Measurements from ENCODE around the gene BCL2. TPM values are rescaled to one million over a fixed set of nuclear protein-coding genes. Genes with fewer than 3 reads are reported as not detected.
A peak's percentile ranks its signal among the peaks of the same experiment; 100 is the strongest.

The BCL2 gene
- total RNA-seq, 2 donors from 2014 or later = 13.9 to 16.4 TPM

DNA sequence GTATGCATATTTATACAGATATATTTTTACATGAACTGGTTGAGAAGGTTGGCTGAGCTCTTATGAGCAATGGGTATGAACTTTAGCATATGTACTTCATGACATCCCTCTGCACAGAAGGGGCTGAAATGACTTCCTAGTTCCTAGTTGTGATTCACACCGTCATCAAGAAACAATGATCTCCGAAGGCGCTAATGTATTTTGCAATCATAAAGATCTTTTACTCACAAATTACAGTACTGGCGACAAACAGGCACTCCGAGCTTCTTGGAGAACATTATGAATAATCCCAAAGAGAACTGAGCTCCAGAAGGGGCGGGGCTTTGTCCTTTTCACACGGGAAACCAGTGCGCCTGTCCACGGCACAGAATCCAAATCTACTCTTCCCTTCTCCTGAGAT lies 18.1 kb downstream of the BCL2 start:
- TF ChIP-seq, protein P1, sequence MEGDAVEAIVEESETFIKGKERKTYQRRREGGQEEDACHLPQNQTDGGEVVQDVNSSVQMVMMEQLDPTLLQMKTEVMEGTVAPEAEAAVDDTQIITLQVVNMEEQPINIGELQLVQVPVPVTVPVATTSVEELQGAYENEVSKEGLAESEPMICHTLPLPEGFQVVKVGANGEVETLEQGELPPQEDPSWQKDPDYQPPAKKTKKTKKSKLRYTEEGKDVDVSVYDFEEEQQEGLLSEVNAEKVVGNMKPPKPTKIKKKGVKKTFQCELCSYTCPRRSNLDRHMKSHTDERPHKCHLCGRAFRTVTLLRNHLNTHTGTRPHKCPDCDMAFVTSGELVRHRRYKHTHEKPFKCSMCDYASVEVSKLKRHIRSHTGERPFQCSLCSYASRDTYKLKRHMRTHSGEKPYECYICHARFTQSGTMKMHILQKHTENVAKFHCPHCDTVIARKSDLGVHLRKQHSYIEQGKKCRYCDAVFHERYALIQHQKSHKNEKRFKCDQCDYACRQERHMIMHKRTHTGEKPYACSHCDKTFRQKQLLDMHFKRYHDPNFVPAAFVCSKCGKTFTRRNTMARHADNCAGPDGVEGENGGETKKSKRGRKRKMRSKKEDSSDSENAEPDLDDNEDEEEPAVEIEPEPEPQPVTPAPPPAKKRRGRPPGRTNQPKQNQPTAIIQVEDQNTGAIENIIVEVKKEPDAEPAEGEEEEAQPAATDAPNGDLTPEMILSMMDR (IDR thresholded peaks at IDR 0.05) = no peak
- Histone ChIP-seq H3K27ac (peak overlapping the region; percentile 14), H3K27me3 (no peaks in the 10 kb centered on the region), H3K36me3 (no peaks in the 10 kb centered on the region), H3K9ac (ENCODE audit: low read depth in 2 of 2, low read length in 2 of 2) (no peak overlapping the region), H3K4me1 (no peaks in the 10 kb centered on the region), H3K4me3 (no peak overlapping the region), H3K9me3 (no peaks in the 10 kb centered on the region)
- intact Hi-C loops (cut with DNase I) = no loop called here
- no peak for DNase-seq

DNA sequence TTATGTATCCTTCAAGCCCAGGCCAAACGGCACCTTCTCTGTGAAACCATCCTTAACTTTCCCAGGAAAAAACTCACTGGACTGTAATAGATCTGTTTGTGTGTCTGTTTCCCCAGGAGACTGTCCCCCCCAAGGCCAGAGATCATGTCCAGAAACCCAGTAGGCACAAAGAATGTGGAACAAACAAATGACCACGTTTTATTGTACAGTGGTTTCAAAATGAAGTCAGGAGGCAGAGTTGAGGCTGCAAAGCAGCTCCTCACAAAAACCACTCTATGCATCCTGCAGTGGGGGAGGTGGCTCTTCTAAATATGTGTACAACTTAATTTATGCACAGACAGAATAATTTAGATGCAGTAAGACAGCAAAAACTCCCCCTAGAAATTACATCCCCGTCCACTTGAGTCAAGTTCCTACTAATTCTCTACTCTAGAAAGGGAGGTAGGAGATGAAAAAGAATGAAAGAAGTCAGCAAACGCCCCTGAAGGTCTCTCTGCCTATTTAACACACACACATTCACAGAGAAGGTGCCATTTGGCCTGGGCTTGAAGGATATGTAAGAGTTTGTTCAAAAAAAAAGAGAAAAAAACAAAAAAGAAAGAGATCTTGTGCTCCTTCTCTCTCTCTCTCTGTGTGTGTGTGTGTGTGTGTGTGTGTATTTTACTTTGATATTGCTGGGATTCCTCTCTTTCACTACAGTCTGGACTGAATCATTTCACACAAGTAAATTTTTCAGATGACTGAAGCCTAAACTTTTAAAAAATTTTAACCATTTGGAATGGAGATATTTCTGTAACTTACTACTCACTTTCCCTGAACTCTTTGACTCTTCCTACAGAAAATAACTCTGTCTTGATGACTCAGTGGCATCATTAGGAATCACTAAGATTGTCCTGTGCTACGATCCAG lies 19.5 kb downstream of the BCL2 start:
- Histone ChIP-seq H3K27ac (peak overlapping the region; percentile 19), H3K36me3 (no peaks in the 10 kb centered on the region), H3K27me3 (no peaks in the 10 kb centered on the region), H3K9ac (ENCODE audit: low read depth in 2 of 2, low read length in 2 of 2) (no peak overlapping the region), H3K4me3 (no peak overlapping the region), H3K4me1 (no peaks in the 10 kb centered on the region), H3K9me3 (no peaks in the 10 kb centered on the region)
- TF ChIP-seq, protein P1 (IDR thresholded peaks at IDR 0.05) = no peak
- intact Hi-C loops (cut with DNase I) = no loop called here
- DNase-seq = no peak

DNA sequence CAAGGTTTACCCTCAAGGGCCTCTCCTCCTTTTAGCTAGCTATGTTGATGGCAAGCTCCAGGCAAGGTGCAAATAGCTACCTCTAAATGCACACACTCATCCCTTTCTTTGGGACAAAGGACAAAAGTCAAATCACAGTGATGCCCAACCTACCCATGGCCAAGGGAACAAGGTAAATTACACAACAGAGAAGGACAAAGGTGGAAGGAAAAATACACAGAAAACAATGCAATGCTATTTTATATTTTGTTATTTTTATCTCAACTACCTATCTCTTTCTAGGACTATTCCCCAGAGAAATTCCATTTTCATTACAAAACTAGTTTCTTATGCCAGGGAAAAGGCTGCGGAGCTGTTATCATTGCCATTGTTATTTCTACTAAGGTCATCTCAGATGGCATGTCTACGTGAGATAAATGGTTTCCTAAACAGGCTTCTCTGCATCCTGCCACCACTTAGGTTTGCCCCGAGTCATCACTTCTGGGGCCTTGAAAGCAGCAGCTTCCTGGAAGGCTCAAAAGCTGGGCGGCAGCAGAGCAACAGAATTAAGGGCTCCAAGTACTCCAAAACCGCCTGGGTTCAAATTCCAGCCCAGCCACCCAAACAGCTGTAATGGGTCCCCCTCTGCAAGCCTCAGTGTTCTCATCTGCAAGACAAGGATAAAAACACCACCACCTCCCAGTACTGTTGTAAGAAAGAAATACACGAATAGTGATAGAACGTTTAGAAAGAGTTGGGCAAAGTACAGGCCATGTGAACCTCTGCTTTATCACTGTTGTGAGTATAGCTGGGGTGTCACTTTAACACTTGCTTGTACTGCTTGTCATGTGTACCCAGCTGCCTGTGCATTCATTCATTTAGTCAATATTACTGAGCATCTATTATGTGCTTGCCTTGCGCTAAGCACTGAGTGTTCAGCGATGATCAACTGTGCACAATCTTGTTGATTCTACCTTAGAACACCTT lies 20.9 kb downstream of the BCL2 start:
- H3K36me3 ChIP-seq = no peaks in the 10 kb centered on the region
- TF ChIP-seq, protein P1 (IDR thresholded peaks at IDR 0.05) = no peak
- H3K27me3 ChIP-seq = no peaks in the 10 kb centered on the region
- H3K9ac ChIP-seq (ENCODE audit: low read depth in 2 of 2, low read length in 2 of 2) = no peak overlapping the region
- no peaks in the 10 kb centered on the region for H3K4me1 ChIP-seq
- no peak for DNase-seq
- intact Hi-C loops (cut with DNase I) = no loop called here
- no peak overlapping the region for H3K4me3 ChIP-seq
- no peaks in the 10 kb centered on the region for H3K9me3 ChIP-seq
- no peak overlapping the region for H3K27ac ChIP-seq

DNA sequence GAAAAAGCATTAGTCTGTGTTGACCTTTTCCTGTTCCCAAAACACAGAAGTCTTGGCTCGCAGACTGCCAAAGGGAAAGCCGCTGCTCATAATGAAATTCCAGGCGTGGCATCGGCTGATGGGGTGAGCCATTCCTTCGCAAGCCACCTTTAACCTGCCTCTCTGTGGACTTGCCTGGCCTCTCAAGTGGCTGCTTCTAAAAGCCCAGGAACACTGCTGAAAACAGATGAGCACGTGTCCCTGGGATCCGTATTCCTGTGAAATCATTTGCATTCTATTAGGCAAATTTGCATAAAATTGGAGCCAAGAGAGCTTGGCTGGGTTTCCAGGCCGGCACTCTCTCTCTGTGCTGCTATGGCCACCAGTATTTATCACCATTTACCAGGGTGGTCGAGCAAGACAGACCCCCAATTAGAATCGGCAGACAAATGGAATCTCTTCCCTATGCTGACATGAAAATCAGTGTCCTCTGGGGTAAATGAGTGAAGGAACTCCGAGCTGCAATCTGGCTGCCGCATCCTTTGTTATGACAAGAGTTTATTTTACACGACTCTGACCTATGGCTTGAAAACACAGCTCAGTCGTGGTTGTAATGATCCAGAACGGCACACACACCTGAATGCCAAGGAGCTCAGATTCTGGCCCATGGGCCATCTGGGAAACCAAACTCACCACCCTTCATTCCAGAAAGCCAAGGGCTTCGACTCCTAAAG lies 21.7 kb downstream of the BCL2 start:
- no peak for DNase-seq
- Histone ChIP-seq H3K27ac (no peak overlapping the region), H3K27me3 (no peaks in the 10 kb centered on the region), H3K4me1 (no peaks in the 10 kb centered on the region), H3K9ac (ENCODE audit: low read depth in 2 of 2, low read length in 2 of 2) (no peak overlapping the region), H3K9me3 (no peaks in the 10 kb centered on the region), H3K36me3 (no peaks in the 10 kb centered on the region), H3K4me3 (no peak overlapping the region)
- intact Hi-C loops (cut with DNase I) = no loop called here
- TF ChIP-seq, protein P1 (IDR thresholded peaks at IDR 0.05) = no peak

DNA sequence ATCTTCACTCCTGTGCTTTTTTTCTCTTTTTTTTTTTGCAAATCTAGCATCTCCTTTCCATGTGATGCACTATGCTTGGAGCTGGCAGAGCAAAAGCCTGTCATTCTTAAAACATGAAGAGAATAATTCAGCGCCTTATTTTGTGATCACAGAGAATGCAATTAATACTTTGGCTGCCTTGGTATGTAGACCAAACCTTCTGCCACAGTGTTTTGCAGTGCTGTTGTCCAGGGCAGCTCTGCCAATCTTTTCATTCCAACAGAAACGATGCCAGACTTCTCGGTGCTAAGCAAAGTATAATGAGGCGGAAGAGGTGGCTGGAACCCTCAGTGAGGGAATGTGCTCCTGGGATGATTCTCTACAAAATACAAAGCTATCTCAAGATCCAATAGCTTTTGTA lies 25.6 kb downstream of the BCL2 start:
- Histone ChIP-seq H3K4me1 (no peaks in the 10 kb centered on the region), H3K27ac (no peak overlapping the region), H3K9ac (ENCODE audit: low read depth in 2 of 2, low read length in 2 of 2) (no peak overlapping the region), H3K36me3 (no peaks in the 10 kb centered on the region), H3K9me3 (no peaks in the 10 kb centered on the region), H3K4me3 (no peak overlapping the region), H3K27me3 (no peaks in the 10 kb centered on the region)
- TF ChIP-seq, protein P1 (IDR thresholded peaks at IDR 0.05) = no peak
- DNase-seq = no peak
- intact Hi-C loops (cut with DNase I) = no loop called here

Measured in colonic mucosa (tissue), 4 donors.